ENCODE results near the gene HNF4A.

HNF4A gene

GRCh38 chr20:44426879-44427790 lies 71.6 kb downstream of the HNF4A start:
- no peak for DNase-seq

- DNase-seq = no peak
Observed at GRCh38 chr20:44427804-44428173, 72.3 kb downstream of the HNF4A start.

- no peak for DNase-seq
Observed at GRCh38 chr20:44428174-44429016, 72.9 kb downstream of the HNF4A start.

- no peak for DNase-seq
Observed at GRCh38 chr20:44429017-44429339, 73.5 kb downstream of the HNF4A start.

- no peak for DNase-seq
Observed at GRCh38 chr20:44429419-44430269, 74.1 kb downstream of the HNF4A start.

GRCh38 chr20:44430270-44431065 lies 75.0 kb downstream of the HNF4A start:
- no peak for DNase-seq

- DNase-seq = no peak
Observed at GRCh38 chr20:44431118-44431501, 75.6 kb downstream of the HNF4A start.

- no peak for DNase-seq
Observed at GRCh38 chr20:44431502-44432234, 76.2 kb downstream of the HNF4A start.

GRCh38 chr20:44432618-44433577 lies 77.4 kb downstream of the HNF4A start:
- no peak for DNase-seq

GRCh38 chr20:44433751-44434538 lies 78.4 kb downstream of the HNF4A start:
- no peak for DNase-seq

- no peak for DNase-seq
Observed at GRCh38 chr20:44435630-44436335, 80.3 kb downstream of the HNF4A start.

- no peak for DNase-seq
Observed at GRCh38 chr20:44436393-44436792, 80.9 kb downstream of the HNF4A start.

GRCh38 chr20:44437497-44437896 lies 82.0 kb downstream of the HNF4A start:
- DNase-seq = no peak

- DNase-seq = no peak
Observed at GRCh38 chr20:44438782-44439181, 83.3 kb downstream of the HNF4A start.

- DNase-seq = no peak
Observed at GRCh38 chr20:44439318-44439717, 83.8 kb downstream of the HNF4A start.

- no peak for DNase-seq
Observed at GRCh38 chr20:44442298-44443070, 87.0 kb downstream of the HNF4A start.

GRCh38 chr20:44445742-44446710 lies 90.5 kb downstream of the HNF4A start:
- DNase-seq = no peak

Data from NCI-H345 (cell line).